ENCODE measurements around the gene PRKAR1B. TPM values are rescaled to one million over a fixed set of nuclear protein-coding genes. Genes with fewer than 3 reads are reported as not detected.

The PRKAR1B gene
- total and polyA plus RNA-seq, 10 donors = 9.9 to 39.5 (median 23.5) TPM

- 3 to 9% (median 4%) methylated on average over 23 to 83 of the region's 83 CpGs for WGBS, 5 donors
- Histone ChIP-seq H3K27me3 (replicated peaks in 1 of 7) (peaks cover 0 to 70% (median 50%) of the 10 kb centered on the region in 7 donors), H3K36me3 (peaks cover 0 to 21% (median 0%) of the 10 kb centered on the region in 6 donors), H3K4me3 (peak overlapping the region; percentile 27 to 85 (median 66)), H3K9me3 (no peaks in the 10 kb centered on the region), H3K4me1 (peaks cover 14 to 87% (median 64%) of the 10 kb centered on the region in 6 donors), H3K27ac (peak overlapping the region in 7 of 8 donors; percentile 19 to 90 (median 88))
- intact Hi-C loops (cut with DNase I; ENCODE audit: low total_unique reads) = loop anchor here (5.0 kb wide), 1 partner anchor 185 kb away; no protein-coding TSS in a partner anchor
- no peak for DNase-seq
- no peak for TF ChIP-seq CTCF (IDR thresholded peaks at IDR 0.05 in 8 of 11, conservative IDR thresholded peaks at IDR 0.05 in 3 of 11)
- TF ChIP-seq POLR2AphosphoS5 (IDR thresholded peaks at IDR 0.05) = peak in 2 of 3 donors; percentile 26 to 31
Measured at GRCh38 chr7:516606-517456, 210.2 kb downstream of the PRKAR1B start.

DNA sequence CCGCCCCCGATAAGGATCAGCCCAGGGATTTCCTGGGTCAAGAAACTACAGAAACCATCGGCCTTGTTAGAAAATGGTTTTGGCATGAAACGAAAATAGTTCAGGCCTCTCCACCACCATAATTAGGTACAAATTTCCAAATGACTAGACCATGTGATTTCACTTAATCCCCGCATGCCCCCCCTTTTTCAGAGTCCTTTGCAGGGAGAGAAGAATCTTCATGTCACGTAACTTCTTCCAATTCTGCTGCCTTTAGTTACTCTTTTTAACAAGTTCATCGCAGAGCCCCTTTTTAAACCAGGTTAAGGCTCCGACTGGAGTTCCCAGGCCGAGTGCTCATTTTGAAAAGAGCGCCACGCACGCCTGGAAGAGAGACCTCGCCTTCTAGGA is 210.9 kb downstream of the PRKAR1B start:
- H3K36me3 ChIP-seq = peaks cover 0 to 27% (median 0%) of the 10 kb centered on the region in 6 donors
- no peak for TF ChIP-seq CTCF (IDR thresholded peaks at IDR 0.05 in 8 of 11, conservative IDR thresholded peaks at IDR 0.05 in 3 of 11)
- no peak for TF ChIP-seq POLR2A (IDR thresholded peaks at IDR 0.05)
- no peak for TF ChIP-seq POLR2AphosphoS5 (IDR thresholded peaks at IDR 0.05)
- peaks cover 9 to 81% (median 58%) of the 10 kb centered on the region in 6 donors for H3K4me1 ChIP-seq
- no peaks in the 10 kb centered on the region for H3K9me3 ChIP-seq
- WGBS, 5 donors = 32 to 54% (median 40%) methylated on average over 13 of the region's 13 CpGs
- H3K27me3 ChIP-seq (replicated peaks in 1 of 7) = peaks cover 0 to 63% (median 44%) of the 10 kb centered on the region in 7 donors
- H3K27ac ChIP-seq = peak overlapping the region in 7 of 8 donors; percentile 19 to 90 (median 88)
- peak overlapping the region; percentile 13 to 85 (median 66) for H3K4me3 ChIP-seq
- intact Hi-C loops (cut with DNase I; ENCODE audit: low total_unique reads) = loop anchor here (5.0 kb wide), 1 partner anchor 184 kb away; no protein-coding TSS in a partner anchor
- no peak for DNase-seq

DNA sequence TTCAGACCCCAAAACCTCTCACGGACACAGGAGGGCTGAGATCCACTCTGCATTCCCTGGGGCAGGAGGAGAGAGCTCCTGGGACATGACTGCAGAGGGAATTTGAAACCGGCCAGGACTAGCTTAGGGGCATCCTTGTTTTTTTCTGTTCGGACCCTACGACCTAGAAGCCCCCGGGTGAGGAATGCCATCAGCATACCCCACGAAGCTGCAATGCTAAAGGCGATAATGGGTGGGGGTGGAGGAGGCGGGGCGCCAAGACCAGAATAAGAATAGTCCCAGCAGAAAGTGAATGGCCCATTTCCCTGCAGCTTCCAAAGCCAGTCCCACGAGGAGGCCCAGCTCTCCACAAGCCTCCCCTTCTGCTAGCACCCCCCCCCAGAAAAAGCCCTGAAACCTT is 211.5 kb downstream of the PRKAR1B start:
- peaks cover 0 to 58% (median 38%) of the 10 kb centered on the region in 7 donors for H3K27me3 ChIP-seq (replicated peaks in 1 of 7)
- 65 to 86% (median 81%) methylated on average over 9 to 10 of the region's 10 CpGs for WGBS, 5 donors
- peak overlapping the region in 3 of 8 donors; percentile 38 to 90 (median 61) for H3K27ac ChIP-seq

GRCh38 chr7:514651-515598 is 212.2 kb downstream of the PRKAR1B start:
- TF ChIP-seq CTCF (IDR thresholded peaks at IDR 0.05 in 8 of 11, conservative IDR thresholded peaks at IDR 0.05 in 3 of 11) = no peak
- no peak for TF ChIP-seq POLR2A (IDR thresholded peaks at IDR 0.05)
- TF ChIP-seq POLR2AphosphoS5 (IDR thresholded peaks at IDR 0.05) = no peak
- no peaks in the 10 kb centered on the region for H3K9me3 ChIP-seq
- peaks cover 0 to 39% (median 1%) of the 10 kb centered on the region in 6 donors for H3K36me3 ChIP-seq
- intact Hi-C loops (cut with DNase I; ENCODE audit: low total_unique reads) = loop anchor here (5.0 kb wide), 1 partner anchor 183 kb away; no protein-coding TSS in a partner anchor
- no peak overlapping the region for H3K4me3 ChIP-seq
- peak overlapping the region in 3 of 8 donors; percentile 38 to 90 (median 61) for H3K27ac ChIP-seq
- H3K27me3 ChIP-seq (replicated peaks in 1 of 7) = peaks cover 0 to 51% (median 31%) of the 10 kb centered on the region in 7 donors
- no peak for DNase-seq
- peaks cover 0 to 68% (median 45%) of the 10 kb centered on the region in 6 donors for H3K4me1 ChIP-seq
- WGBS, 5 donors = 70 to 85% (median 80%) methylated on average over 25 of the region's 25 CpGs

More for the DNA sequence above, 211.5 kb downstream of the PRKAR1B start:
- DNase-seq = no peak
- peaks cover 6 to 75% (median 52%) of the 10 kb centered on the region in 6 donors for H3K4me1 ChIP-seq
- H3K9me3 ChIP-seq = no peaks in the 10 kb centered on the region
- peak overlapping the region in 1 of 8 donors; percentile 85 for H3K4me3 ChIP-seq
- H3K36me3 ChIP-seq = peaks cover 0 to 33% (median 0%) of the 10 kb centered on the region in 6 donors
- intact Hi-C loops (cut with DNase I; ENCODE audit: low total_unique reads) = loop anchor here (5.0 kb wide), 1 partner anchor 183 kb away; no protein-coding TSS in a partner anchor
- no peak for TF ChIP-seq POLR2A (IDR thresholded peaks at IDR 0.05)
